PFSK-1 (cell line): ENCODE measurements around the gene HM13.

Experiments used
- TAF1 ChIP-seq: IDR thresholded peaks from 2 replicates; pipeline ENCODE4 v1.6.1; 2012; ENCODE audit warnings: low read length, control low read depth, borderline replicate concordance; ENCODE audit not compliant: insufficient read depth
- TF ChIP-seq, protein P1 (sequence below), 2 experiments: IDR thresholded peaks; 2 replicates each; pipeline versions ENCODE4 v1.6.1 to v1.8.0; 2011 to 2012; ENCODE audit warnings: low read depth in 2 of 2, low read length in 2 of 2, control low read depth in 1 of 2, inconsistent platforms in 1 of 2, mild to moderate bottlenecking in 1 of 2, moderate library complexity in 1 of 2; ENCODE audit not compliant: insufficient read depth in 1 of 2

DNA sequence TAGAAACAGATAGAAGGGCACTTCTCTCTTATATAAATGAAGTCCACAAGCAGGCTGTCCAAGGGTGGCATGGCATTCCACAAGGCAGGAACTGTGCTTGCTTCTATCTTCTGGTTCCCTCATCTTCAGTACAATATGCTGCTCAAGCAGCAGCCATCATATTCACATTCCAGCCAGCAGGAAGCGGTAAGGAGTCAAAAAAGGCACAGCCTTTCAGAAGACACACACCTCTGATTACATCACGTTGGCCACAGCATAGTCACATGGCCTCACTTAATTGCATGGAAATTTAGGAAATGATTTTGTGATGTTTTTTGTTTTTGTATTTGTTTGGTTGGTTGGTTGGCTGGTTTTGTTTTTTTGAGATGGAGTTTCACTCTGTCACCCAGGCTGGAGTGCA is 20.1 kb upstream of the HM13 start:
- TF ChIP-seq, protein P1, sequence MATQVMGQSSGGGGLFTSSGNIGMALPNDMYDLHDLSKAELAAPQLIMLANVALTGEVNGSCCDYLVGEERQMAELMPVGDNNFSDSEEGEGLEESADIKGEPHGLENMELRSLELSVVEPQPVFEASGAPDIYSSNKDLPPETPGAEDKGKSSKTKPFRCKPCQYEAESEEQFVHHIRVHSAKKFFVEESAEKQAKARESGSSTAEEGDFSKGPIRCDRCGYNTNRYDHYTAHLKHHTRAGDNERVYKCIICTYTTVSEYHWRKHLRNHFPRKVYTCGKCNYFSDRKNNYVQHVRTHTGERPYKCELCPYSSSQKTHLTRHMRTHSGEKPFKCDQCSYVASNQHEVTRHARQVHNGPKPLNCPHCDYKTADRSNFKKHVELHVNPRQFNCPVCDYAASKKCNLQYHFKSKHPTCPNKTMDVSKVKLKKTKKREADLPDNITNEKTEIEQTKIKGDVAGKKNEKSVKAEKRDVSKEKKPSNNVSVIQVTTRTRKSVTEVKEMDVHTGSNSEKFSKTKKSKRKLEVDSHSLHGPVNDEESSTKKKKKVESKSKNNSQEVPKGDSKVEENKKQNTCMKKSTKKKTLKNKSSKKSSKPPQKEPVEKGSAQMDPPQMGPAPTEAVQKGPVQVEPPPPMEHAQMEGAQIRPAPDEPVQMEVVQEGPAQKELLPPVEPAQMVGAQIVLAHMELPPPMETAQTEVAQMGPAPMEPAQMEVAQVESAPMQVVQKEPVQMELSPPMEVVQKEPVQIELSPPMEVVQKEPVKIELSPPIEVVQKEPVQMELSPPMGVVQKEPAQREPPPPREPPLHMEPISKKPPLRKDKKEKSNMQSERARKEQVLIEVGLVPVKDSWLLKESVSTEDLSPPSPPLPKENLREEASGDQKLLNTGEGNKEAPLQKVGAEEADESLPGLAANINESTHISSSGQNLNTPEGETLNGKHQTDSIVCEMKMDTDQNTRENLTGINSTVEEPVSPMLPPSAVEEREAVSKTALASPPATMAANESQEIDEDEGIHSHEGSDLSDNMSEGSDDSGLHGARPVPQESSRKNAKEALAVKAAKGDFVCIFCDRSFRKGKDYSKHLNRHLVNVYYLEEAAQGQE (IDR thresholded peaks at IDR 0.05; ENCODE audit: insufficient read depth in 1 of 2, low read depth in 2 of 2, low read length in 2 of 2), result no peak
- TF ChIP-seq TAF1, result no peak
